ENCODE data around the gene COX19. TPM values are rescaled to one million over a fixed set of nuclear protein-coding genes. Genes with fewer than 3 reads are reported as not detected.

Gene COX19
- total and polyA plus RNA-seq, 2 of the 13 experiments (the other 11 are each of a cell fraction or from before 2014, with no cell fraction given) = 11.5 to 21.7 TPM

DNA sequence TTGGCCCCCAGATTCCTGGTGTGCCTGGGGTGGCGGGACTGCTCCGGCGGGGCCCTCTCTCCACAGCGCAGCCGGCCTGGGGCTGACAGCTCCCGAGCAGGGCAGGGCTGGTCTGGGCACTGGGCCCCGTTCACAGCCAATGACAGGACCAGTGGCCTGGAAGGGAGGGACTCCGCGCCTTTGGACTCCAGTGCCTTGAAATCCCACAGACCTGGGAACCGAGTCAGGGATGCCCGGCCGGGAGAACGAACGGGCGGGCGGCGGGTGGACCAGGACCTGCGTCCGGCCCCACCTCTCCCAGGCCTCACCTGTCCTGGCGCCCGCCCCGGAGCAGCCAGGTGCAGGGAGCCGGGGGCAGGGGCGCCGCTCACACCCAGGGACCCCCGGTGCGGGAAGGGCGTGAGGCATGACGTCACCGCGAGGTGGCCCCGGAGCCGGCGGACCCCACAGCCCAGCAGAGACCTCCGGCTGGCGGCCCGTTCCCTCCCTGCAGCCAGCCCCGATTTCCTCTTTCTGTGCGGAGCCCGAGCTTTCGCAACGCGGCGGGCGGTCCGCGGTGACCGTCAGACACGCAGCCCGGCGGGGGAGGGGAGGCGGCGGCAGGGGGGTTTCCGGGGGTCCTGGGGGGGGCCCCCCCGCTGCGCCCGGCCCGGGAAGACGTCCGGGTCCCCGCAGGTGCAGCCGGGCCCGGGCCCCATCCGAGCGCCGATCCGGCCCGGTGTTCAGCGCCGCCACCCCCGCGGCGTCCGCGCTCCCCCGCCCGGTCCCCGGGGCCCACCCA, 21.6 kb downstream of the COX19 start (continued):
- TF ChIP-seq, protein P1, sequence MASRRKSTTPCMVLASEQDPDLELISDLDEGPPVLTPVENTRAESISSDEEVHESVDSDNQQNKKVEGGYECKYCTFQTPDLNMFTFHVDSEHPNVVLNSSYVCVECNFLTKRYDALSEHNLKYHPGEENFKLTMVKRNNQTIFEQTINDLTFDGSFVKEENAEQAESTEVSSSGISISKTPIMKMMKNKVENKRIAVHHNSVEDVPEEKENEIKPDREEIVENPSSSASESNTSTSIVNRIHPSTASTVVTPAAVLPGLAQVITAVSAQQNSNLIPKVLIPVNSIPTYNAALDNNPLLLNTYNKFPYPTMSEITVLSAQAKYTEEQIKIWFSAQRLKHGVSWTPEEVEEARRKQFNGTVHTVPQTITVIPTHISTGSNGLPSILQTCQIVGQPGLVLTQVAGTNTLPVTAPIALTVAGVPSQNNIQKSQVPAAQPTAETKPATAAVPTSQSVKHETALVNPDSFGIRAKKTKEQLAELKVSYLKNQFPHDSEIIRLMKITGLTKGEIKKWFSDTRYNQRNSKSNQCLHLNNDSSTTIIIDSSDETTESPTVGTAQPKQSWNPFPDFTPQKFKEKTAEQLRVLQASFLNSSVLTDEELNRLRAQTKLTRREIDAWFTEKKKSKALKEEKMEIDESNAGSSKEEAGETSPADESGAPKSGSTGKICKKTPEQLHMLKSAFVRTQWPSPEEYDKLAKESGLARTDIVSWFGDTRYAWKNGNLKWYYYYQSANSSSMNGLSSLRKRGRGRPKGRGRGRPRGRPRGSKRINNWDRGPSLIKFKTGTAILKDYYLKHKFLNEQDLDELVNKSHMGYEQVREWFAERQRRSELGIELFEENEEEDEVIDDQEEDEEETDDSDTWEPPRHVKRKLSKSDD (CRISPR knock-in tag; IDR thresholded peaks at IDR 0.05; ENCODE audit: low read depth) = no peak; the same call in 1 of the 2 replicates
- TF ChIP-seq, protein P2, sequence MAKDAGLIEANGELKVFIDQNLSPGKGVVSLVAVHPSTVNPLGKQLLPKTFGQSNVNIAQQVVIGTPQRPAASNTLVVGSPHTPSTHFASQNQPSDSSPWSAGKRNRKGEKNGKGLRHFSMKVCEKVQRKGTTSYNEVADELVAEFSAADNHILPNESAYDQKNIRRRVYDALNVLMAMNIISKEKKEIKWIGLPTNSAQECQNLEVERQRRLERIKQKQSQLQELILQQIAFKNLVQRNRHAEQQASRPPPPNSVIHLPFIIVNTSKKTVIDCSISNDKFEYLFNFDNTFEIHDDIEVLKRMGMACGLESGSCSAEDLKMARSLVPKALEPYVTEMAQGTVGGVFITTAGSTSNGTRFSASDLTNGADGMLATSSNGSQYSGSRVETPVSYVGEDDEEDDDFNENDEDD (CRISPR knock-in tag; IDR thresholded peaks at IDR 0.05; ENCODE audit: borderline replicate concordance) = no peak
- TF ChIP-seq MEF2D (CRISPR knock-in tag; IDR thresholded peaks at IDR 0.05) (no peak), ZNF264 (CRISPR knock-in tag; IDR thresholded peaks at IDR 0.05) (no peak), THAP11 (CRISPR knock-in tag; IDR thresholded peaks at IDR 0.05) (no peak), SATB2 (CRISPR knock-in tag; IDR thresholded peaks at IDR 0.05) (no peak), ZNF430 (CRISPR knock-in tag; IDR thresholded peaks at IDR 0.05) (no peak), SRF (IDR thresholded peaks at IDR 0.05; ENCODE audit: low read depth, low read length) (no peak), SMAD1 (CRISPR knock-in tag; IDR thresholded peaks at IDR 0.05; ENCODE audit: borderline replicate concordance, low read depth) (no peak), STAG1 (CRISPR knock-in tag; IDR thresholded peaks at IDR 0.05) (no peak), KLF12 (CRISPR knock-in tag; IDR thresholded peaks at IDR 0.05; ENCODE audit: borderline replicate concordance) (no peak), FOXA3 (CRISPR knock-in tag; IDR thresholded peaks at IDR 0.05) (no peak), KDM5B (CRISPR knock-in tag; IDR thresholded peaks at IDR 0.05; ENCODE audit: borderline replicate concordance) (0 out of 2 replicates have a peak, but pooled peaks have one; percentile 79), RBAK (CRISPR knock-in tag; IDR thresholded peaks at IDR 0.05) (no peak), ASH2L (IDR thresholded peaks at IDR 0.05; ENCODE audit: insufficient read length, low read depth, low read length) (no peak), FOXM1 (CRISPR knock-in tag; IDR thresholded peaks at IDR 0.05) (no peak), RFXAP (CRISPR knock-in tag; IDR thresholded peaks at IDR 0.05; ENCODE audit: borderline replicate concordance) (no peak), ZNF83 (CRISPR knock-in tag; IDR thresholded peaks at IDR 0.05; ENCODE audit: borderline replicate concordance) (no peak)
- TF ChIP-seq, protein P3, sequence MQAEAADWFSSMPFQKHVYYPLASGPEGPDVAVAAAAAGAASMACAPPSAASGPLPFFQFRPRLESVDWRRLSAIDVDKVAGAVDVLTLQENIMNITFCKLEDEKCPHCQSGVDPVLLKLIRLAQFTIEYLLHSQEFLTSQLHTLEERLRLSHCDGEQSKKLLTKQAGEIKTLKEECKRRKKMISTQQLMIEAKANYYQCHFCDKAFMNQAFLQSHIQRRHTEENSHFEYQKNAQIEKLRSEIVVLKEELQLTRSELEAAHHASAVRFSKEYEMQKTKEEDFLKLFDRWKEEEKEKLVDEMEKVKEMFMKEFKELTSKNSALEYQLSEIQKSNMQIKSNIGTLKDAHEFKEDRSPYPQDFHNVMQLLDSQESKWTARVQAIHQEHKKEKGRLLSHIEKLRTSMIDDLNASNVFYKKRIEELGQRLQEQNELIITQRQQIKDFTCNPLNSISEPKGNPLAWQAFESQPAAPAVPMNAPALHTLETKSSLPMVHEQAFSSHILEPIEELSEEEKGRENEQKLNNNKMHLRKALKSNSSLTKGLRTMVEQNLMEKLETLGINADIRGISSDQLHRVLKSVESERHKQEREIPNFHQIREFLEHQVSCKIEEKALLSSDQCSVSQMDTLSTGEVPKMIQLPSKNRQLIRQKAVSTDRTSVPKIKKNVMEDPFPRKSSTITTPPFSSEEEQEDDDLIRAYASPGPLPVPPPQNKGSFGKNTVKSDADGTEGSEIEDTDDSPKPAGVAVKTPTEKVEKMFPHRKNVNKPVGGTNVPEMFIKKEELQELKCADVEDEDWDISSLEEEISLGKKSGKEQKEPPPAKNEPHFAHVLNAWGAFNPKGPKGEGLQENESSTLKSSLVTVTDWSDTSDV (CRISPR knock-in tag; IDR thresholded peaks at IDR 0.05) = no peak
- TF ChIP-seq, protein P4, sequence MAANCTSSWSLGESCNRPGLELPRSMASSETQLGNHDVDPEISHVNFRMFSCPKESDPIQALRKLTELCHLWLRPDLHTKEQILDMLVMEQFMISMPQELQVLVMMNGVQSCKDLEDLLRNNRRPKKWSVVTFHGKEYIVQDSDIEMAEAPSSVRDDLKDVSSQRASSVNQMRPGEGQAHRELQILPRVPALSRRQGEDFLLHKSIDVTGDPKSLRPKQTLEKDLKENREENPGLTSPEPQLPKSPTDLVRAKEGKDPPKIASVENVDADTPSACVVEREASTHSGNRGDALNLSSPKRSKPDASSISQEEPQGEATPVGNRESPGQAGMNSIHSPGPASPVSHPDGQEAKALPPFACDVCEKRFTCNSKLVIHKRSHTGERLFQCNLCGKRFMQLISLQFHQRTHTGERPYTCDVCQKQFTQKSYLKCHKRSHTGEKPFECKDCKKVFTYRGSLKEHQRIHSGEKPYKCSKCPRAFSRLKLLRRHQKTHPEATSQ (CRISPR knock-in tag; IDR thresholded peaks at IDR 0.05; ENCODE audit: borderline replicate concordance) = no peak
